GM20000 (cell line): ENCODE measurements around the gene IDE.

Experiments
- DNase-seq: peaks from one replicate; pipeline ENCODE4 v3.0.0; 2012; ENCODE audit warnings: low spot score
- TF ChIP-seq, protein P1 (sequence below): IDR thresholded peaks from 2 replicates; pipeline ENCODE4 v1.5.1; 2012; ENCODE audit warnings: mild to moderate bottlenecking, control low read depth; ENCODE audit errors: extremely low read depth, missing control alignments

IDE gene

DNA sequence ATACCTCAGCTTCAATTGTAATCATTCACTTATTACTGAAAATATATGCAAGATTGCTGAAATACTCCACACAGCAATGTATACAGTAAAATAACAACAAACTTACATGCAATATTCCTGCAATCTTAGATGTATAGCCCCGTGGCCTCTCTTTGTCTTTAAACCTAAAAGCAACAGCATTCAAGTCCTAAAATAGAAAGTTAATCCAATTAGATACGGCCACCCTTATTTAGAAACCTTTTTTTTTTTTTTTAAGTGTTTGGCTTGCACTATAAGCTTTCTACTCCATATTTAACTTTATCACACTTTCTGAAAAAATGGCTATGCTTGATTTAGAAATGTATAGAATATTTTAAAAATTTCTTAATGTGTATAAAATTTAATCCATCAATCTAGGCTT is 67.6 kb downstream of the IDE start:
- DNase-seq: no peak
- TF ChIP-seq, protein P1, sequence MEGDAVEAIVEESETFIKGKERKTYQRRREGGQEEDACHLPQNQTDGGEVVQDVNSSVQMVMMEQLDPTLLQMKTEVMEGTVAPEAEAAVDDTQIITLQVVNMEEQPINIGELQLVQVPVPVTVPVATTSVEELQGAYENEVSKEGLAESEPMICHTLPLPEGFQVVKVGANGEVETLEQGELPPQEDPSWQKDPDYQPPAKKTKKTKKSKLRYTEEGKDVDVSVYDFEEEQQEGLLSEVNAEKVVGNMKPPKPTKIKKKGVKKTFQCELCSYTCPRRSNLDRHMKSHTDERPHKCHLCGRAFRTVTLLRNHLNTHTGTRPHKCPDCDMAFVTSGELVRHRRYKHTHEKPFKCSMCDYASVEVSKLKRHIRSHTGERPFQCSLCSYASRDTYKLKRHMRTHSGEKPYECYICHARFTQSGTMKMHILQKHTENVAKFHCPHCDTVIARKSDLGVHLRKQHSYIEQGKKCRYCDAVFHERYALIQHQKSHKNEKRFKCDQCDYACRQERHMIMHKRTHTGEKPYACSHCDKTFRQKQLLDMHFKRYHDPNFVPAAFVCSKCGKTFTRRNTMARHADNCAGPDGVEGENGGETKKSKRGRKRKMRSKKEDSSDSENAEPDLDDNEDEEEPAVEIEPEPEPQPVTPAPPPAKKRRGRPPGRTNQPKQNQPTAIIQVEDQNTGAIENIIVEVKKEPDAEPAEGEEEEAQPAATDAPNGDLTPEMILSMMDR: no peak

GRCh38 chr10:92505044-92505443 is 68.8 kb downstream of the IDE start:
- no peak for DNase-seq
- TF ChIP-seq, protein P1: no peak

DNA sequence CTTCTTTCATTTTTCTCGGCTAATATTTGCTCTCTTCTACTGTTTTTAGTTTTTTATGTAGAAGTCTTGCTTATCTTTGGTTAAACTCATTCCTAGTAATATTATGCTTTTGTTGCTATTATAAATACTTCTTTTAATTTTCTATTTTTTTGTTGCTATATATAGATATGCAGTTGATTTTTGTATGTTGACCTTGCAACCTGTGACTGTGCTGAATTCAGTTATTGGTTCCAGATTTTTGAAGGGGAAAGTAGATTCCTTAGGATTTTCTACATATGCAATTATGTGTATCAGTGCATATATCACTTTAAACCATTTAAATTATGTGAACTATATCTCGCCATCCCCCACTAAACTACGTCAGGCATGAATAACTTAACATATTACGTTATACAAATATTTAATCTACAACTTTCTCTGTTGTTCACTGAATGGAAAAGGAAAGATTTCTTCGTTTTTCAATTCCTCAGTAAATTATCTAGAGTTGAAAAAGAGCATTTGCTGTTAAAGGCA is 71.5 kb downstream of the IDE start:
- TF ChIP-seq, protein P1: no peak
- DNase-seq: no peak

- DNase-seq: no peak
- TF ChIP-seq, protein P1: no peak
Observed at GRCh38 chr10:92493362-92493761, 80.5 kb downstream of the IDE start.

DNA sequence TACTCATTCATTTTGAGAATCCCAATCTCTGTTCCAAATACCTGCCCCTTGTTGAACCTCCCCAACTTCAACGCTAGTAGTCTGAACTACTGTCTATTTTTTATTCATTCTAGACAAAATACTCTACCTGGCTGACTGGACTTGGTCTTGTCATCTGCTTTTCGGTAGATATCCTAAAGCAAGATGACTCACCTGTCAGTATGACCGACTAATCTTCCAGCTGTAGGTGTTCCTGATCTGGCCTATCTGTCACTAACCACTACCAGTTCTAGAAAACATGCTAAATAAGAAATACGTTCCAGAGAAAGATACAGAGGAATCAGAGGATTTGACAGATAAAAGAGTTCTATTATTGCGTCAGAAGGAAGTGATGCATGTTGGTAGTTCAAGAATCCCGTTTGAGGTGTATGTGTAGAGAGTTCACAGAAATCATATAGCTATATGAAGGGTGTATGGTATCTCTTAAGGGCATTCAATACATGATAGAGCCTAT is 81.1 kb downstream of the IDE start:
- no peak for DNase-seq
- TF ChIP-seq, protein P1: no peak

DNA sequence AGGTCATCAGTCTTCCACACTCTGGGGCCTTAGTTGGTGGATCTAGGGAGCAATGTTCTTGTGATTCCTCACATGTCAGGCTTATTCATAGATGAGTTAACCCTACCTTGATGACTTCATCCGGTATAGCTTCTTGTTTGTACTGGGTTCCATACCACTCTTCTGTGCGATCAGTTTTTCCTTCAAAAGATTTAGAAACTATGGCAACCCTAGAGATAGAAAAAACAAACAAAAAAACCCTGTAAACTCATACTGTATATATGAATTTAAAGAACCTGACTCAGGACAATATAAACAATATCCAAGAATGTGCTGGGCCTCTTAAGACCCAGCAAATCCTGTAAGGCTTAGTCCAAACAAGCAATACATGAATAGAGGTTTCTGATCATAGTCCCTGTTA is 83.5 kb downstream of the IDE start:
- TF ChIP-seq, protein P1: no peak
- DNase-seq: no peak

DNA sequence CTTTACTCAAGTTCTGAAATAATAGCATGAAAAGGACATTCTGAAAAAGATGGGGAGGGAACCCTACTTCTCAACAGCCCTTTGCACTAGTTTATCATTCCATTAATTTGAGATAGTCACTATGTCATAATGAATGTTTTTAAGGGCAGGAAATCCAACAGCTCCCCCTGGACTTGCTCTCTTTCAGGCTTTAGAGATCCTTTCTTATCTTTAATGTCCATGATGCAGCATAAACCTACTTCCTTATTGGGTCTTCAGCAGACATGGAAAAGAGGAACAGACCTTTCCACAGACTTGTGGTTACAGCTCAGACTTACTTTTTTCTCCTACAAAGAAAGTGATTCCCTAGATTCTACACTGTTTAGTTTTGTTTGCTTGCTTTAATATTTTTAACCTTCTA is 87.3 kb downstream of the IDE start:
- no peak for DNase-seq
- TF ChIP-seq, protein P1: no peak
